Lower lobe of right lung (tissue), 2 donors: ENCODE data around the gene DCLK1. TPM values are rescaled to one million over a fixed set of nuclear protein-coding genes. Genes with fewer than 3 reads are reported as not detected.

Source experiments
- ATAC-seq, 2 donors: fragments of 200-7000 bp; cut with Tn5 transposase; one replicate each; pipeline ENCODE4 v1.9.1; 2020 to 2022; ENCODE audit warnings: mild to moderate bottlenecking in 2 of 2, moderate library complexity in 2 of 2
- DNase-seq: peaks from one replicate; pipeline ENCODE4 v3.0.0-alpha.2; 2020
- H3K27ac ChIP-seq: fragments of 200-600 bp; one replicate; pipeline ENCODE4 v1.8.0; 2022
- H3K27me3 ChIP-seq: fragments of 200-600 bp; one replicate; pipeline ENCODE4 v1.8.0; 2022; ENCODE audit warnings: low read depth
- H3K36me3 ChIP-seq: fragments of 200-600 bp; one replicate; pipeline ENCODE4 v1.8.0; 2022; ENCODE audit warnings: mild to moderate bottlenecking
- H3K4me1 ChIP-seq: fragments of 200-600 bp; one replicate; pipeline ENCODE4 v1.8.0; 2022
- H3K4me3 ChIP-seq: fragments of 200-600 bp; one replicate; pipeline ENCODE4 v1.8.0; 2022; ENCODE audit warnings: mild to moderate bottlenecking
- H3K9me3 ChIP-seq: fragments of 200-600 bp; one replicate; pipeline ENCODE4 v1.8.0; 2022
- intact Hi-C: fragments of 100-400 bp; cut with DNase I; formaldehyde crosslinking; loops from one replicate; pipeline ENCODE4 v1.11.0; 2022
- total RNA-seq: library from RNA; stranded (reverse); fragmentation: NEBNext Ultra II Directional; extraction: Animal tissue kit (Norgen Biotek cat#: 25700); gene quantifications from one replicate; pipeline ENCODE4 v1.2.1, GENCODE V29; 2021
- TF ChIP-seq, protein P1 (sequence below): fragments of 200-600 bp; IDR thresholded peaks from one replicate; pipeline ENCODE4 v1.8.0; 2022; ENCODE audit warnings: antibody characterized with exemption, mild to moderate bottlenecking
- donor health status: DM: no; HTN: yes; CAD: no; lungs with severe emphysema.

Gene DCLK1
- total RNA-seq, 1 donor from 2014 or later: 10.4 TPM

DNA sequence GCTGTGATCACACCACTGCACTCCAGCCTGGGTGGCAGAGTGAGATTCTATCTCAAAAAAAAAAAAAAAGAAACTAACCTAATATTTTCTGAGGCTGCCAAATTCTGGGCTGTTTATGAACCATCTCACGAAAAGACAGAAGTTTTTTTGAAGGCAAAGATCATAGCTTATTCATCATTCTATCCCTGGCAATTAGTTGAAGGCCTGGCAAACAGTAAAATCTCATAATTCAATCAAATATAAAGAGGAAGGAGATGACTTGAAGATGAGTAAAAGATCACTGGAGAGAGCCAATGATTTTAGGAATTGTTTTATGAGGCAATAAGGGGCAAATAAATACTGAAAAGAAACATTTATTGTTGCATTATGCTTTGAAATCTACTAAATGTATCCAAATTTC is 216.5 kb downstream of the DCLK1 start:
- Histone ChIP-seq H3K27me3 (no peaks in the 10 kb centered on the region), H3K36me3 (no peaks in the 10 kb centered on the region), H3K9me3 (no peaks in the 10 kb centered on the region), H3K27ac (no peak overlapping the region), H3K4me3 (no peak overlapping the region), H3K4me1 (no peaks in the 10 kb centered on the region)
- intact Hi-C loops: no loop called here
- DNase-seq (no peak), ATAC-seq (no peak)
- TF ChIP-seq, protein P1, sequence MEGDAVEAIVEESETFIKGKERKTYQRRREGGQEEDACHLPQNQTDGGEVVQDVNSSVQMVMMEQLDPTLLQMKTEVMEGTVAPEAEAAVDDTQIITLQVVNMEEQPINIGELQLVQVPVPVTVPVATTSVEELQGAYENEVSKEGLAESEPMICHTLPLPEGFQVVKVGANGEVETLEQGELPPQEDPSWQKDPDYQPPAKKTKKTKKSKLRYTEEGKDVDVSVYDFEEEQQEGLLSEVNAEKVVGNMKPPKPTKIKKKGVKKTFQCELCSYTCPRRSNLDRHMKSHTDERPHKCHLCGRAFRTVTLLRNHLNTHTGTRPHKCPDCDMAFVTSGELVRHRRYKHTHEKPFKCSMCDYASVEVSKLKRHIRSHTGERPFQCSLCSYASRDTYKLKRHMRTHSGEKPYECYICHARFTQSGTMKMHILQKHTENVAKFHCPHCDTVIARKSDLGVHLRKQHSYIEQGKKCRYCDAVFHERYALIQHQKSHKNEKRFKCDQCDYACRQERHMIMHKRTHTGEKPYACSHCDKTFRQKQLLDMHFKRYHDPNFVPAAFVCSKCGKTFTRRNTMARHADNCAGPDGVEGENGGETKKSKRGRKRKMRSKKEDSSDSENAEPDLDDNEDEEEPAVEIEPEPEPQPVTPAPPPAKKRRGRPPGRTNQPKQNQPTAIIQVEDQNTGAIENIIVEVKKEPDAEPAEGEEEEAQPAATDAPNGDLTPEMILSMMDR: no peak

DNA sequence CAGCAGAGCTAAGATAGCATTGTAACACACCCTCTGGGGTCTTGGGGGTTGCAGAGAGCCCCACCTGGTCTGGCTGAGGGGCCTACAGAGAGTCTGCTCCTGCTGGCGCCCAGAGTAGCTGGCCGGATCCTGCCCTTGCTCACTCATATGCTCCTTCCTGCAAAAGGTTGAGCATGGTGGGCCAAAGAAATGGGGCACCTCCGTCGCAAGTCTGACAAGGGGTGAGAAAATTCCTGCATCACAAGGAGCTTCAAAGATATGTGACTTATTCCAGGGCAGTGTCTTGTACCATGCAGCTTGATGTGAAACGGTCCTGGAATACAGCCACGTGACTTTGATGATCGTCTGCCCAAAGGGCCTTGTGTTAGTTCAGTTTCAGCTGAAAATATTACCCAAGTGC is 218.3 kb downstream of the DCLK1 start:
- TF ChIP-seq, protein P1: no peak
- H3K4me1 ChIP-seq: no peaks in the 10 kb centered on the region
- H3K27me3 ChIP-seq: no peaks in the 10 kb centered on the region
- H3K4me3 ChIP-seq: no peak overlapping the region
- H3K27ac ChIP-seq: no peak overlapping the region
- H3K36me3 ChIP-seq: no peaks in the 10 kb centered on the region
- no peak for ATAC-seq
- no peaks in the 10 kb centered on the region for H3K9me3 ChIP-seq
- intact Hi-C loops: no loop called here
- no peak for DNase-seq

DNA sequence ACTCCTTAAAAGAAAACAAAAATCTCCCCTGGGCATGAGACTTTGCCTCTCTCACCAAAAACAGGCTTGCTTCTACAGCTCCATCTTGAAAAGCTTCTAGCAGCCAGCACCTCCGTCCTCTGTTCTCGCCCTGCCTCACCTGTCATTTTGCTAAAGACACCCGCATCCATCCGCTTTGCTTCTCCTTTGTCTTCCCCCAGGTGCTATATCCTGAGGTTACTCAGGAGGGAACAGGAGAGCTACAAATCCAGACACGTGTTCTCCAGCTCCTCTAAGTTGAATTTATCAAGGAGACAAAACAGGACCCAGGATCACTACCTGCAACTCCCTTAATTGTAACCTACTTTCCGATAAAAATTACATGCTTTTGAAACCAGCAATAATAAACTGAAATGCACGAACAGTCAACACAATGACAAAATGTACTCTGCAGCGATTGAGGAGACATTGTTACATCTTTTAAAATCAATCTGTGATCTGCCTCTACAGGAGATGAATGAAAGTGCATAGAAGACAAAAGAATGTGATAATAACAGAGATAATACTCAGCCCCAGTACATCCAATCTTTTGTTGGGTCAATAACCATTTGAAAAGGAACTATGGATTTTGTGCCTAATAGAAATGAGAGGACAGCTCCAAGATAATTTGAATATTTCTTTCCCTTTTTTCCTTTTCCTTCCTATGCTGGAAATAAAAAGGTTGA is 221.2 kb downstream of the DCLK1 start:
- Histone ChIP-seq H3K27me3 (no peaks in the 10 kb centered on the region), H3K4me3 (no peak overlapping the region), H3K27ac (no peak overlapping the region), H3K4me1 (no peaks in the 10 kb centered on the region), H3K9me3 (no peaks in the 10 kb centered on the region), H3K36me3 (no peaks in the 10 kb centered on the region)
- DNase-seq (no peak), ATAC-seq (no peak)
- intact Hi-C loops: no loop called here
- TF ChIP-seq, protein P1: no peak

DNA sequence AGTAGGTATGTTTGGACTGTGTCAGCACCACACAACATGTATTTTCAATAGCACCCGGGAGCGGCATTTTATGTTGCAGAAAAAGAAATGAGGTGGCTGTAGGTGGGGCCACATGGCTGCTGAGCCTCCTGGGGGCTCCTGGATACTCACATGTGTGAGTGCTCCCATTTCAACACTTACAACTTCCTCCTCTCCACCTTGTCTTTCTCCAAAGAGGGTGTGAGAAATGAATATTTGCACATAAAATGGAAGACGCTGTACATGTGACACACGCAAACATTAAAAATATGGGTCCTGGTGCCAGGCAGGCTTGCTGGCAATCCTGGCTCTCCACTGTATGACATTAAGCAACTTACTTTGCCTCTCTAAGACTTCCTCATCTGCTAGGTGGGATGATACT is 222.1 kb downstream of the DCLK1 start:
- ATAC-seq (no peak), DNase-seq (no peak)
- Histone ChIP-seq H3K9me3 (no peaks in the 10 kb centered on the region), H3K27ac (no peak overlapping the region), H3K36me3 (no peaks in the 10 kb centered on the region), H3K27me3 (no peaks in the 10 kb centered on the region), H3K4me3 (no peak overlapping the region), H3K4me1 (no peaks in the 10 kb centered on the region)
- intact Hi-C loops: no loop called here
- TF ChIP-seq, protein P1: no peak

DNA sequence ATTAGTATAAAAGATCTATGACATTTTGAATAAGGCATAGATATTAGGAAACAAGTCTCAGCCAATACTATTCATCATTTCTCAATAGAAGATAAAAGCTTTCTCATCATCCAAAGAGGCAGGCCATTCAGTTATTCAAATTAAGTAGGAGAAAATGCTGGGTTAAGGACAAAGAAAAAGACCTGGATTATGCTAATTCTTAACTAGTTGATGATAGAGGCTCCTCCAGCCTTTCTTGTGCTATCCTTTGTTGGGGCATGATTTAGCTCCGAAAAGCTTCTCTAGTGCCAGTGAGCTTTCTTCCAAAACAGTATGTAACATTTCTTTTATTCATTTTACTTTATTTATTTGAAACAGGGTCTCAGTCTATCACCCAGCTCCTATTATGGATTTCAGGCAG is 223.0 kb downstream of the DCLK1 start:
- no peaks in the 10 kb centered on the region for H3K27me3 ChIP-seq
- H3K27ac ChIP-seq: no peak overlapping the region
- H3K36me3 ChIP-seq: no peaks in the 10 kb centered on the region
- no peak for DNase-seq
- no peaks in the 10 kb centered on the region for H3K9me3 ChIP-seq
- H3K4me1 ChIP-seq: no peaks in the 10 kb centered on the region
- H3K4me3 ChIP-seq: no peak overlapping the region
- no peak for ATAC-seq
- intact Hi-C loops: no loop called here
- TF ChIP-seq, protein P1: no peak
